Neural progenitor cell (in vitro differentiated cells): ENCODE data around the gene RPS6KA2.

Experiments used
- CTCF ChIP-seq: fragments of 200-600 bp; sonication (generic); IDR thresholded peaks from 2 replicates; pipeline ENCODE4 v1.5.1; 2017; ENCODE audit warnings: antibody characterized with exemption, mild to moderate bottlenecking
- EZH2 ChIP-seq: fragments of 200-600 bp; sonication (generic); IDR thresholded peaks from 2 replicates; pipeline ENCODE4 v1.6.1; 2017; ENCODE audit warnings: antibody characterized with exemption, mild to moderate bottlenecking, moderate library complexity

GRCh38 chr6:166588691-166589336, 38.2 kb downstream of the RPS6KA2 start:
- TF ChIP-seq CTCF (no peak), EZH2 (no peak)
